ENCODE results near the gene MYOD1.

Gene MYOD1

GRCh38 chr11:17735818-17736578 is 16.6 kb downstream of the MYOD1 start:
- FAIRE-seq = no peak

- FAIRE-seq = no peak
These were observed 17.2 kb downstream of the MYOD1 start for GRCh38 chr11:17736579-17736893.

GRCh38 chr11:17736930-17737817 is 17.8 kb downstream of the MYOD1 start:
- FAIRE-seq = no peak

- no peak for FAIRE-seq
These were observed 19.0 kb downstream of the MYOD1 start for GRCh38 chr11:17738151-17738973.

DNA sequence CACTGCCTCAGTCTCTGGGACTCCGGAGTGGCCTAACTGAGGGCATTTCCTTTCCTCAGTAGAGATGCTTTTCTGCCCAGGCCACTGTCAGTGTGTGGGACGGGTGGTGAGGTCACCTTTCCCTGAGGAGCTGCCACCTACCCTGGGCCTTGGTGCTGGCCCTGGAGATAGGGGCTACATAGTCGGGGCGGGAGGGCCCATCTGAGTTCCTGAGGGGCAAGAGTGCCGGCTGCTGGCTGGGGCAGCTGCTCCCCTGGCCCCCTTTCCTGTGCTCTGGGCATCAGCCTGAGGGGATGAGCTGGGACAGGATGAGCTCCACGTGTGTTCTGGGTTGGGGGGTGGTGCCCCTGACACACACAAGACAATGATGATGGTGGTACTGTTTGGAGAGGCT is 20.6 kb downstream of the MYOD1 start:
- FAIRE-seq = no peak

DNA sequence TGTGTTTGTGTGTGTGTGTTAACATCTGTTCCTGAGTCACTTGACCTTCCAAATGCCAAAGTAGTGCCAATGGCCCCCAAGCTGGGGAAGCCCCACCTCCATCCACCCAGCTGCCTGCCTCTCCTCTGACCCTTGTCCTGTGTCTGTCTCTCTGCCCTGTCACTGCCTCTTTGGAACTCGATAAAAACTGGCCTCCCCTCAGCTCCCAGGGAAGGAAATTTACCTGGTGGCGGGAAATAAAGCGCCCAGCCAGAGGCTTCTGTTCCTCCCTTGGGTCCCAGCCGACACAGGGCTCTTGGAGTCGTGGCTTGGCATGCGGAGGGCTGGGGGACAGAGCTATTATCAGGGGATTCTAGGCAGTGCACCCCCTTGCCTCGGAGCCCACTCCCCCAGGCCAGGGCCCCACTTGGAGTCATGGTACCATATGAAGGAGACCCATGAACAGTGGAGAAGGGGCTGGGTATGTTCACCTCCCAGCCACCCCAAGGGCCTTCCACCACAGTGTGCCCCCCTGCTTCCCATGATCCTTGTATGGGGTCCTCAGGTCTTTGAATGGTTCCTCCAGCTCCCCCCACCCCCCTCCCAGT is 21.4 kb downstream of the MYOD1 start:
- FAIRE-seq = no peak

GRCh38 chr11:17741487-17741886 is 22.1 kb downstream of the MYOD1 start:
- no peak for FAIRE-seq

DNA sequence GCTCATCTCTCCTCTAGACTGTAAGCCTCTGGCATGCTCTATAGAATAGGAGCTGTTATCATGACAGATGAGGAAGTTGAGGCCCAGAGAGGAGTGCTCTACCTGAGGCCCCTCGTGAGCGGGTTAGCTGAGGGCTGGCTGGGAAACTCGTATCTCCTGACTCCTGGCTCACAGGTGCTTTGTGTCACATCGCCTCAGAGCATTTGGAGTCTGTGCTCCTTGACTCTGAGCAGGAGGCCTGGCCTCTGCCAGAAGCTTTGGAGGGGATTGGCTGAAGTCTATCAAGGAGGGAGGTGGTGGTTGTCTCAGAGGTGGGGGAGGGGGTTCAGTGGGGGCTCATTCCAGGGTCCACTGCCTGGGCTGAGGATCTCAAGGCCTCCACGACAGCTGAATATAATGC is 22.6 kb downstream of the MYOD1 start:
- FAIRE-seq = no peak

GRCh38 chr11:17743026-17743807 is 23.8 kb downstream of the MYOD1 start:
- no peak for FAIRE-seq

- FAIRE-seq = no peak
These were observed 24.4 kb downstream of the MYOD1 start for GRCh38 chr11:17743808-17744119.

- no peak for FAIRE-seq
These were observed 25.0 kb downstream of the MYOD1 start for GRCh38 chr11:17744151-17744940.

- FAIRE-seq = no peak
These were observed 25.8 kb downstream of the MYOD1 start for GRCh38 chr11:17745023-17745772.

- no peak for FAIRE-seq
These were observed 26.7 kb downstream of the MYOD1 start for GRCh38 chr11:17746096-17746495.

- no peak for FAIRE-seq
These were observed 28.0 kb downstream of the MYOD1 start for GRCh38 chr11:17747131-17747955.

DNA sequence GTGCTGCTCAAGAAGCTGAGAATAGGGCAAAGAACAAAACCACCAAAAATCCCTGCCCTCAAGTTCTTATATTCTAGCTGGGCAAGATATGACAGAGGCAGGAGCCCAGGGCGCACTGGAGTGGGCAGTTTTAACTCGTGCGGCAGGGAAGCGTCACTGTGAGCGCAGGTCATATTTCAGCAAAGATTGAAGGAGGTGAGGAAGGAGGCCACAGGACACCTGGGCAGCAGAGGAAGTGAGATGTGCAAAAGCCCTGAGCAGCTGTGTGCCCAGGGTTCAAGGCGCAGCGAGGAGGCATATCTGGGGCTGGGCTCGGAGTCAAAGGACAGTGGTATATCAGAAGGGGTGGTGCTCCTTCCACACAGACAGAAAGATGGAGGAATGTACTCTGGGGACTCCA is 28.7 kb downstream of the MYOD1 start:
- no peak for FAIRE-seq

DNA sequence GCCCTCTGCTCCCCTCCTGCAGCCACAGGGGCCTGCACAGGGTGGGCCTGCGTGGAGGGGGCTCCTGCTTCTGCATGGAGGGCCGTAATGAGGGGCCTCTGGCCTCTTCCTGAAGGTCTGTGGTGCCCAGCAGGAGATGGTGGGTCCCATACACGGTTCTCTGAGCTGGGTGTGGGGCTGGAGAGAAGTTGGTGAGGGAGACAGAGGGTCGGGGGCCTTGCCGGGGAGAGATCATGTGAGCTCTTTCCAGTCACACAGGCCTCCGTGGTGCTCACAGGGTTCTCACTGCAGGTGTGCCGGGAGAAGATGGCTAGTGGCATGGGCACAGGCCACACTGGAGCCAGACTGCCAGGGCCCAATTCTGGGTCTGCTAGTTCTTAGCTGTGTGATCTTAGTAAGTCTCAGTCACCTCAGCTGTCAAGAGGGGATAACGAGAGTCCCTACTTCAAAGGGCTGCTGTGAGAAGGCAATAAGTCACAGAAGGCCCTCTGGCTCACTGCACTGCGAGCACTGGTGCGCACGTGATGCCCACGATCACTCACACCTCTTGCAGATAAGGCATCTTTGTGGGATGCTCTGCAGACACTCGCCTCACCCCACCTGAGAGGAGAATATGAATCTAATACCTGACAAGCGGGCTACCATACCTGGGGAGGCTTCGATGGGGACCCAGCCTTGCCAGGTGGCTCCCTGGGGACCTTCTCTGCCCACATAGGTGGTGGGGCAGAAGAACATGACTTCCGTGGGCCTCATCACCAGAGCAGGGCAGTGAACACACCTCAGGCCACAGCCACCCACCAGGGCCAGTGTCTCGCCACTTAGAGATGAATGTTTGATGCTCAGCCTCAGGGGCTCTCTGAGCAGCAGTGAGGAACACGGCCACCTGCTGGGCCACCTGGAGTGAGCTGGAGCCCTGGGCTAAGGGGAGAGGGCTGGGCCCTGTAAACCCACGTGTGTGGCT is 29.7 kb downstream of the MYOD1 start:
- FAIRE-seq = no peak

DNA sequence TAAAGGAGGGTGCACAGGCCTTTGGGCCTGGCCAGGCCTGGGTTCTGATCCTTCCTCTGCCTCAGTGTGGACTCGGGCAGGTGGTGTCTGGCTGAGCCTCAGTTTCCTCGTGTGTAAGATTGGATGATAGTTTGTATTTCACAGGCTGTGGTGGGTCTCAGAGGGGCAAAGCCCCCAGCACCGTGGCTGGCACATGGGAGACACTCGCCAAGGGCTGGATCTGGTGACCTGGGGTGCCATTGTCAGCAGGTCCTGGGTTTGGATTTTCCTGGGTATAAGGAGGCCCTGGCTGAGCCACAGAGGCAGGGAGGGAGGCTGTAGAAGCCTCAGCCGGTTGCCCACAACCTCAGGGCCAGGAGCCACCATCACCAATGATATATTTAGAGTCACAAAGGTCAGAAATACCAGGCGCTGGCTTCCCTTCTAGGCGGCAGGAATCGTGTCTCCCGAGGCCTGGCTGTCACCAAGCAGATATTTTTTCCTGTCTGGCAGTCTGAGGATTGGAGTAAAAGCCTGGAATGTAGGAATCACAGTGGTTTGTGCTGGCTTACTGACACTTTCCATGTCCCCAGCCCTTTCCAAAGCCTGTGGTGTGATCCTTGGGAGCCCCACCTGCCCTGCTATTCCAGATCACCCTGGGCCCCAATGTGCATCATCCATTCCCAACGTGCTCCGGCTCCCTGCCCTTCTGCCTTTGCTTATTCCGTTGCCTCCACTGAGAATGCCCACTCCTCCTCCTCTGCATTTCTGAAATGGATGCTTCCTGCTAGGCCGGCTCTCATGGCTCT is 30.8 kb downstream of the MYOD1 start:
- no peak for FAIRE-seq

DNA sequence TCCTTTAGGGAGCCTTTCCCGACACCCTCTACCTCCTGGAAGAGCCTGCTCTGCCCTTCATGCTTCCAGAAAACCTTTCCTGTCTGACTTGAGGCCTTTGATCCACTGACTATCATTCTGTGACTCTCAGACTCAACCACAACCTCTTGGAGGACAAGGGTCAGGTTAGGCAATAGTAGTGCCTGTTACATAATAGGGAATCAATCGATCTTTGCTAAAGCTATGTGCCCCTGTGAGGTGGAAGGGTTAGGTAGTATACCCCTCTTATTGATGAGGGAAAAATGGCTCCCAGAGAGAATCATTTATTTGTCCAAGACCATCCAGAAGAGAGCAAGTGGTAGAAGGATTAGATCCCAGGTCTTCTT is 31.4 kb downstream of the MYOD1 start:
- FAIRE-seq = no peak
